Muscle layer of colon (tissue), 2 donors: Measurements from ENCODE around the gene SP3.
"Not testable (repeated sequence)": the region's sequence is repeated elsewhere in the genome, so short reads cannot be mapped to it uniquely, and the experiment has no call there.

Source experiments
- H3K27ac ChIP-seq: one replicate; pipeline ENCODE4 v1.7.0; 2013; ENCODE audit warnings: low read depth, mild to moderate bottlenecking, low read length, moderate library complexity
- H3K27me3 ChIP-seq, 2 donors: one replicate each; pipeline ENCODE4 v1.7.0; 2013; ENCODE audit warnings: low read length in 2 of 2, mild to moderate bottlenecking in 2 of 2; ENCODE audit not compliant: insufficient read depth in 2 of 2, control insufficient read depth in 1 of 2
- H3K36me3 ChIP-seq: one replicate; pipeline ENCODE4 v1.7.0; 2013; ENCODE audit warnings: mild to moderate bottlenecking, low read length; ENCODE audit not compliant: insufficient read depth
- H3K4me1 ChIP-seq: one replicate; pipeline ENCODE4 v1.7.0; 2013; ENCODE audit warnings: mild to moderate bottlenecking, low read length; ENCODE audit not compliant: insufficient read depth
- H3K4me3 ChIP-seq, 2 donors: one replicate each; pipeline ENCODE4 v1.7.0; 2013; ENCODE audit warnings: low read length in 2 of 2, low read depth in 1 of 2, mild to moderate bottlenecking in 1 of 2, moderate library complexity in 1 of 2
- H3K9ac ChIP-seq: one replicate; pipeline ENCODE4 v1.7.0; 2013; ENCODE audit warnings: low read length
- H3K9me3 ChIP-seq: one replicate; pipeline ENCODE4 v1.7.0; 2013; ENCODE audit warnings: mild to moderate bottlenecking, low read length
- donor health status: abdominal sarcoma.
- donor health status: Adenocarcinoma of cecum.

Gene SP3

DNA sequence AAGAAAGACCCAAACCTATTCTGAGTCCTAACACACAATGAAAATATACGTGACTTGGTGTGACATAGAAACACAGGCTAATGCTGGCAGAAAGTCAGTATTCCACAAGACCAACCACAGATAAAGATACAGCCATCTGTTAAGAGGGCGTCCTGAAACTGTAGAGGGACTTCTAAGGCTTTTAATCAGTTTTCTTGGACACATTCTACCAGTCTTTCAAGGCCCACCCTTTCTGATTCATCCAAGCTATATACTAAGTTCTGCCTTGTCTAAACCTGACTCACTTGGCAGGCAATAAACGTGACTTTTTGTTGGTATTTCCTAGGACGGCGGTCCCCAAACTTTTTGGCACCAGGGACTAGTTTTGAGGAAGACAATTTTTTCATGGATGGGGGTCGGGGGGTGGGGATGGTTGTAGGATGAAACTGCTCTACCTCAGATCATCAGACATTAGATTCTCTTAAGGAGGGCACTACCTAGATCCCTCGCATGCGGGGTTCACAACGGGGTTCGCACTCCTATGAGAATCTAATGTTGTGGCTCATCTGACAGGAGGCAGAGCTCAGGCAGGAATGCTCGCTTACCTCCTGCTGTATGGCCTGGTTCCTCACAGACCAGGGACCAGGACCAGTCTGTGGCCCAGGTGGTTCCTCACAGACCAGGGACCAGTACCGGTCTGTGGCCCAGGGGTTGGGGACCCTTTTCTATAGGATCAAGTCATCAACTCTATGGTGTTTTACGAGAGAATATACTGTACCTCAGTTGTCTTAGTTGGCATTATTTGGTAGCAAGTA lies 61.4 kb downstream of the SP3 start:
- Histone ChIP-seq H3K27ac (no peak overlapping the region), H3K4me3 (no peak overlapping the region), H3K4me1 (no peaks in the 10 kb centered on the region), H3K9me3 (no peaks in the 10 kb centered on the region), H3K9ac (no peak overlapping the region), H3K36me3 (no peaks in the 10 kb centered on the region), H3K27me3 (no peaks in the 10 kb centered on the region)

DNA sequence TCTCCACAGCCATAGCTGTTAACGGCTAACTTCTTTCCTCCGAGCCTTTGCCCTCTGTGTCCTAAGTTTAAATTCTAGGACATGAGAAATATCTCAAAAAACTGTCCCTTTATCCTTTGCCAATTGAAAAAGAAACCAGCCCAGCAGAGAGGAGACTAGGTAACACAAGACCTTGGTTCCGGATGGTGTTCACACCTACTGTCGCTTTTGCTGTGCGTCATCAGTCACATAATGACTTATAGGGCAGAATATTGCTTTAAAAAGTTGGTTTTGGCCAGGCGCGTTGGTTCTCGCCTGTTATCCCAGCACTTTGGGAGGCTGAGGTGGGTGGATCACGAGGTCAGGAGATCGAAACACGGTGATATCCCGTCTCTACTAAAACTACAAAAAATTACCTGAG lies 66.2 kb downstream of the SP3 start:
- H3K27ac ChIP-seq = no peak overlapping the region
- H3K9me3 ChIP-seq = no peaks in the 10 kb centered on the region
- no peaks in the 10 kb centered on the region for H3K36me3 ChIP-seq
- no peaks in the 10 kb centered on the region for H3K27me3 ChIP-seq
- H3K4me1 ChIP-seq = no peaks in the 10 kb centered on the region
- H3K4me3 ChIP-seq = no peak overlapping the region
- H3K9ac ChIP-seq = no peak overlapping the region

DNA sequence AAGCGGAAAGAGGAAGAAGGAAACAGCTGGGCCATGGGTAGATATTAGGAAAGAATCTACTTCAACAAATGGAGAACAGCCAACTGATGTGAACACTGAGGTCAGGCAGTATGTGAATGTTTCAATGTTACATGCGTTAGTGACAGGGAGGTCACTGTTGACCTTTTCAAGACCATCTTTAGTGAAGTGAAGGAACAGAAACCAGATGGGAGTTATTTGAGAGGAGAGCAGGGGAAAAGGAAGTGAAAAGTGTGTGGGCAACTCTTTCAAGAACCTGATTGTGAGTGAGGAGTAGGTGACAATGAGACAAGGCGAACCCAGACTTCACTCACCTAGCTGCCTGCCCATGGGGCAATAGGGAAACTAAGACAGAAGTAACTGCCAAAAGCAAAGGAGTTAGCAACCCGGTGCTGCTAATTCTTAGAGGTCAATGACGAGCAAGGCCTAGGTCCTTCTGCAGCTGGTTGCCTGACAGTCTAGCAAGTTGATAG lies 67.0 kb downstream of the SP3 start:
- no peak overlapping the region for H3K4me3 ChIP-seq
- no peak overlapping the region for H3K9ac ChIP-seq
- no peak overlapping the region for H3K27ac ChIP-seq
- no peaks in the 10 kb centered on the region for H3K27me3 ChIP-seq
- no peaks in the 10 kb centered on the region for H3K4me1 ChIP-seq
- no peaks in the 10 kb centered on the region for H3K36me3 ChIP-seq
- H3K9me3 ChIP-seq = no peaks in the 10 kb centered on the region

DNA sequence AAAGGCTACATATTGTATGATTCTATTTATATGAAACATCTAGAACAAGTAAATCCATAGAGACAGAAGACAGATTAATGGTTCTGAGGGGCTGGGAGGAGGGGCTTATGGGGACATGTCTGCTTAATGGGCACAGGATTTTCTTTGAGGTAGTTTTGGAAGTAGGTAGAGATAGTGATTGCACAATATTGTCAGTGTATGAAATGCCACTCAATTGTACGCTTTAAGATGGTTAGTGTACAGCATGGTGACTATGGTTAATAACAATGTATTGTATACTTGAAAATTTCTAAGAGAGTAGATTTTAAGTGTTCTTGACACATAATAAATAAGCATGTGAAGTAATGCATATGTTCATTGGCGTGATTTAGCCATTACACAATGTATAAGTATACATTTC lies 68.4 kb downstream of the SP3 start:
- H3K9ac ChIP-seq = no peak overlapping the region
- H3K27ac ChIP-seq = no peak overlapping the region
- H3K36me3 ChIP-seq = no peaks in the 10 kb centered on the region
- H3K27me3 ChIP-seq = no peaks in the 10 kb centered on the region
- no peak overlapping the region for H3K4me3 ChIP-seq
- no peaks in the 10 kb centered on the region for H3K4me1 ChIP-seq
- no peaks in the 10 kb centered on the region for H3K9me3 ChIP-seq

DNA sequence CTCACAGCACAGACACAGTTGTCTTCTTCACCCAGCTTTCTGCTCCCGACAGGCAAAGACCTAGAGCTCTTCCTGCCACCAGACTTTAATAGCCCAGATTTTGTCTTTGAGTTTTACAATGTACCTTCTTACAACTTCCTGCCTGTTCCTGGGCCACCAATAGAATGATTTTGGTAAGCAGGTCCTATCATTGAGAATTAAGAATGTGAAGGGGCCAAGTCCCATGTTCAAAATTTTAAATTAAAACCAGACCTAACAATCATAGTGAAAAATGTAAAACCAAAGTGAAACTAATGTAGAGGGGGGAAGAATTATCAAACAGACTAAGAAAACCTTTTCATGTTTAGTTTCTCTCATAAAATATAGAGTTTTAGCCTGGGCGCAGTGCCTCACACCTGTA lies 72.8 kb downstream of the SP3 start:
- no peaks in the 10 kb centered on the region for H3K36me3 ChIP-seq
- no peak overlapping the region for H3K9ac ChIP-seq
- no peaks in the 10 kb centered on the region for H3K9me3 ChIP-seq
- H3K27me3 ChIP-seq = no peaks in the 10 kb centered on the region
- no peaks in the 10 kb centered on the region for H3K4me1 ChIP-seq
- H3K27ac ChIP-seq = no peak overlapping the region
- H3K4me3 ChIP-seq = no peak overlapping the region

DNA sequence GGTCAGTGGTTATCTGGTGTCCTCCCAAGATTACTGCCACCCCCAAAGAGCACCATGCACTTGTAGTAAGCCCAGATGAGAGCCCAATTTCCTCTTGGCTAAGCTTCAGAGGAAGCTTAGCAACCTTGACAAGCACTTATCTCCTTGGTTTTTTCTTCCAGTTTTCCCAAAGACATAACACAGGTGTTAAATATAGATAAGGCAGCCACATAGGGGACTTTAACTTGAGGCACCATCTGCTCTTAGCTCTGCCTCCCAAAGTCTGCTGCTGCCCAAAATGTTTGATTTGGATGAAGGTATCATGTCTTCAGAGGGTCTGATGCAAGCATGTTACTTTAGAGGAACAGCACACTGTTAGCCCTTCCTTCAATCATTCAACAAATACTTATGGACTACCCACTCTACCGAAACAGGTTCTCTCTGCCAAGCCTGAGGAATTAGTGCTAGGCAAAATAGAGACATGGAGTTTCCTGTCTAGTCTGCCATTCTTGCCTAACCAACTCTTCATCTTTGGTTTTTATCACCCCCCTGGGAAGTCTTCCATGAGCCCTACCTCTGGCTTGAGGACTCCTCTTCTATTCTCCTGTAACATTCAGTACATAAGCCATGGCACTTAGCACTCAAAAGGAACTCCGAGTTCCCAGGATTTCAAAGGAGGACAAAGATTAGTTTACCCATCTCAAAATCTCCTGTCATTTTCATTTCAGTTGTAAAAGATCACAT lies 73.7 kb downstream of the SP3 start:
- Histone ChIP-seq H3K4me3 (no peak overlapping the region), H3K9me3 (no peaks in the 10 kb centered on the region), H3K27ac (no peak overlapping the region), H3K4me1 (no peaks in the 10 kb centered on the region), H3K9ac (no peak overlapping the region), H3K27me3 (no peaks in the 10 kb centered on the region), H3K36me3 (no peaks in the 10 kb centered on the region)

DNA sequence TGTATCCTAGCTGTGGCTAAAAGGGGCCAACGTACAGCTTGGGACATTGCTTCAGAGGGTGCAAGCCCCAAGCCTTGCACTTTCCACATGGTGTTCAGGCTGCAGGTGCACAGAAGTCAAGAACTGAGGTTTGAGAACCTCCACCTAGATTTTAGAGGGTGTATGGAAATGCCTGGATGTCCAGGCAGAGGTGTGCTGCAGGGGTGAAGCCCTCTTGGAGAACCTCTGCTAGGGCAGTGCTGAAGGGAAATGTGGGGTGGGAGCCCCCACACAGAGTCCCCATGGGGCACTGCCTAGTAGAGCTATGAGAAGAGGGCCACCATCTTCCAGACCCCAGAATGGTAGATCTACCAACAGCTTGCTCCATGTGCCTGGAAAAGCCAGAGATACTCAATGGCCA lies 75.7 kb downstream of the SP3 start:
- H3K4me3 ChIP-seq, H3K27ac ChIP-seq, H3K4me1 ChIP-seq, H3K9ac ChIP-seq, H3K27me3 ChIP-seq, H3K36me3 ChIP-seq, H3K9me3 ChIP-seq: not testable (repeated sequence)

DNA sequence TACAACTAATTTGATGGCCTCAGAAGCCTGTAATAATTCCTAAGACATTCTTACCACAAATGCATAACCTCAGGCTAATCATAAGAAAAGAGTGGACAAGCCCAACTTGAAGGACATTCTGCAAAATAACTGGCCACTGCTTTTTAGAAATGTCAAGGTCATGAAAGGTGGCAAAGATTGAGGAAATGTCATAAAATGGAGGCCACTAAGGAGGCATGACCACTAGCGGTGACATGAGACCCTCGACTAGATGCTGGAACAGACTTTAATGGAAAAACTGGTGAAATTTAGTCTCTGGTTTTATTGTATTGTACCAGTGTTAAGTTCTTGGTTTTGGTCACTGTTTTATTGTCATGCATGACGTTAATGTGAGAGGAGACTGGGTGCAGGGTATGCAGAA lies 78.6 kb downstream of the SP3 start:
- Histone ChIP-seq H3K36me3 (no peaks in the 10 kb centered on the region), H3K27me3 (no peaks in the 10 kb centered on the region), H3K4me1 (no peaks in the 10 kb centered on the region), H3K27ac (no peak overlapping the region), H3K9ac (no peak overlapping the region), H3K9me3 (no peaks in the 10 kb centered on the region), H3K4me3 (no peak overlapping the region)

DNA sequence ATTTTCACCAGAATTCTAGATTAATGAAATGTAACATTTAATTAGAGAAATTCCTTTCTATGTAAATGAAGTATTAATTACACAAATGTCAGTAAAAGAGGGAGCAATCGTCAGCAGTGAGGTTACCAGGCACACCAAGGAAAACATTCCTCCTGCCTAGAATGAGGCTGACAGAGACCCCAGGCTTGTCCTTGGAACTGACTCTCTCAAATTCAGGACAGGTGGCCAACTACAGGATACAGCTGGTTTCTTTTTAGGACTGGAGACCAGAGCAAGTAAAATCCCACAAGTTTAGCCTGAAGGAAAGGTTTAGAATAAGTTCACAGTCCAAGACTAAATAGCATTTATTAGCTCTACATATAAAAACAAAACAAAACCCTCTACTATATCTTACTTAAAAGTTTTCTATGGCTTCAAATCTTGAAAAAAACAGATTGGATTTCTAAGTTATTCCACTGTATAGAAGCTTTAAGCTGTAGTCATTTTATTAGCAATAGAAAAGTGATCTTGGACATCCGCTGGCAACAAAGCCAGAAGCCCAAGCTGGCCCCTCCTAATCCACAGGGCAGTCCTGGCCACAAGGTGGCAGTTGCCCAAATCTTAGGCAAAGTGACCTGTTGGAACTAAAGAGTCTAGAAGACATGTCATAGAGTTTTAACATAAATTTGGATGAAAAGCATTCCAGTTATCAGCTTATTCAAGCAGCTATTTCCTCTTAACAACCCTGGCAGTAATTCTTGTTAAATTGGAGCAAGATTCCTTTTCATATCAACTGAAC lies 81.0 kb downstream of the SP3 start:
- H3K9me3 ChIP-seq = no peaks in the 10 kb centered on the region
- H3K4me3 ChIP-seq = no peak overlapping the region
- no peaks in the 10 kb centered on the region for H3K36me3 ChIP-seq
- H3K27me3 ChIP-seq = no peaks in the 10 kb centered on the region
- no peak overlapping the region for H3K27ac ChIP-seq
- H3K4me1 ChIP-seq = no peaks in the 10 kb centered on the region
- no peak overlapping the region for H3K9ac ChIP-seq

DNA sequence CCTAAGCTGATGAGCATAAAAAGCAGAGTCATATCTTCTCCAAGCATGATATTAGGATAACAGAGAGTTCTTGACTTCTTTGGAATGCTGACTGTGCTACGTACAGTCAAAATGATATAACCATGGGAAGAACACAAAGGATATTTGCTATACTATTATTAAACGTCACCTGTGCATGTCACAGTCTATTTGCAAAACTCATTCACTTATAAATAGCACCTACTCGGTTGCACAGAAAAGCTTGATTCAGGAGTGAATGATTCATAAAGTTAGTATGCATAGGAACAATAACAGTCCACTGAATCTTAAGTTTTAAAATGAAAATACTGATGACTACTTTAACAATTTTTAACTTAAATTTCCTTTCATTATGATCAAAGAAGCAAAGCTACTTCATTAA lies 83.3 kb downstream of the SP3 start:
- no peaks in the 10 kb centered on the region for H3K36me3 ChIP-seq
- no peaks in the 10 kb centered on the region for H3K27me3 ChIP-seq

DNA sequence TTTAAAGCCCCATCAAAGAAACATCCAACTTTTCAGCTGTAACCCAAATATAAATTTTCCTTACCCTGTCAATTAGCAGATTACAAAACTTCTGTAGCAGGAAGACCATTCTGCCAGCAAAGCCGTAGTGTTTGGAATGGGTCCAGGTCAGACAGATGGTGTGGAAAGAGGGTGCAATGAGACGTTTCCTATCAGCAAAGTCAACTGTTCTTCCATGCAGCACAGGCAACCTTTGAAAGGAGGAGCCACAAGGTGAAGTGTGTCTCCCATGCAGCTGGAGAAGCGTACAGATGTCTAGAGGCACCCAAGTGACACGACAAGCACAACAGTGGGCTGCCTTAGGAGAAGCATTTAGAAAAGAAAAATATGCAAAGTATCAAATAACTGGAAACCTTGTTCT lies 83.7 kb downstream of the SP3 start:
- Histone ChIP-seq H3K27me3 (no peaks in the 10 kb centered on the region), H3K4me1 (no peaks in the 10 kb centered on the region), H3K9ac (no peak overlapping the region), H3K36me3 (no peaks in the 10 kb centered on the region), H3K27ac (no peak overlapping the region), H3K9me3 (no peaks in the 10 kb centered on the region), H3K4me3 (no peak overlapping the region)

More for the DNA sequence above, 83.3 kb downstream of the SP3 start:
- Histone ChIP-seq H3K9me3 (no peaks in the 10 kb centered on the region), H3K4me3 (no peak overlapping the region), H3K27ac (no peak overlapping the region), H3K9ac (no peak overlapping the region), H3K4me1 (no peaks in the 10 kb centered on the region)
